ENCODE results near the gene SERAC1. TPM values are rescaled to one million over a fixed set of nuclear protein-coding genes. Genes with fewer than 3 reads are reported as not detected.
A peak's percentile ranks its signal among the peaks of the same experiment; 100 is the strongest.

SERAC1 gene
- polyA plus RNA-seq, 1 of the 3 experiments (the other 2 are of a cell fraction) = 5.6 TPM

- WGBS (ENCODE audit: low lambda C conversion rate) = 76% methylated on average over 3 of the region's 3 CpGs
- CTCF ChIA-PET = no interaction called here
- Histone ChIP-seq H3K4me1 (ENCODE audit: control insufficient read depth in 1 of 2, insufficient read depth in 2 of 2, low read depth in 1 of 2, low read length in 1 of 2) (peaks cover 0 to 13% of the 10 kb centered on the region in 2 experiments; a peak in 1 of 4 replicates), H3F3A (replicated peaks; ENCODE audit: insufficient read depth) (peaks cover 22% of the 10 kb centered on the region), H2AFZ (ENCODE audit: low read depth) (no peak overlapping the region), H3K4me3 (ENCODE audit: low read depth in 2 of 2, low read length in 1 of 2) (no peak overlapping the region), H3K27me3 (ENCODE audit: insufficient read depth) (no peaks in the 10 kb centered on the region), H3K79me2 (ENCODE audit: insufficient read depth) (peaks cover 63% of the 10 kb centered on the region), H3K4me2 (no peak overlapping the region), H3K9me3 (no peaks in the 10 kb centered on the region), H3K9ac (no peak overlapping the region), H3K9me2 (no peaks in the 10 kb centered on the region), H3K27ac (ENCODE audit: low read depth in 2 of 2, low read length in 1 of 2) (peak overlapping the region in 1 of 2 experiments; percentile 47; a peak in 2 of 4 replicates), H3K36me3 (replicated peaks in 1 of 2; ENCODE audit: control insufficient read depth in 1 of 2, insufficient read depth in 2 of 2, low read length in 1 of 2) (peaks cover 5 to 16% of the 10 kb centered on the region in 2 experiments), H4K20me1 (ENCODE audit: insufficient read depth) (no peaks in the 10 kb centered on the region)
- POLR2A ChIA-PET = no interaction called here
- DNase-seq = no peak
- TF ChIP-seq FOSL2 (IDR thresholded peaks at IDR 0.05; ENCODE audit: borderline replicate concordance, low read depth) (peak; percentile 72), TEAD4 (IDR thresholded peaks at IDR 0.05; ENCODE audit: borderline replicate concordance, insufficient read depth) (no peak), NFIC (IDR thresholded peaks at IDR 0.05; ENCODE audit: borderline replicate concordance) (0 out of 2 replicates have a peak, but pooled peaks have one; percentile 23), TCF12 (IDR thresholded peaks at IDR 0.05) (0 out of 2 replicates have a peak, but pooled peaks have one; percentile 8), JUND (IDR thresholded peaks at IDR 0.05) (peak; percentile 43), EP300 (IDR thresholded peaks at IDR 0.05; ENCODE audit: borderline replicate concordance in 1 of 2, low read depth in 1 of 2, low read length in 1 of 2) (no peak)
Measured at GRCh38 chr6:158160932-158161539, 7.0 kb downstream of the SERAC1 start.

DNA sequence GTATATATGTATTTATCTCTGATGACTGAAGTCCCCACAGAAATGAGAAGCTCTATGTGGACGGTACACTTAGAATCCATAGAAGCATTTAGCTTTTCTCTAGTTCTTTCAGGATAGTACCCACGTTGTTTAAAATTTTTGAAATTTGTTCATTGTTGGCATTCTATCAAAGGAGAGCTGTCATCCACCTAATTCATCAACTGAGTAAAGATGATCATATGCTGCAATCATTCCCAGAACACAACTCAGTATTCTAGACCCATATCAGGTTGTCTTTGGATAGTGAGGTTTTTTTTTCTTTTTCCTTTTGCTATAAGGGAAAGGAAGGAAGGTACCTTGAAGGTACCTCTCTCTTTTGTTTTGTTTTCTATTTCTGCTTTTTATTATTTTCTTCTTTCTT is 9.3 kb downstream of the SERAC1 start:
- POLR2A ChIA-PET = no interaction called here
- 77% methylated on average over 2 of the region's 2 CpGs for WGBS (ENCODE audit: low lambda C conversion rate)
- Histone ChIP-seq H3K9me2 (no peaks in the 10 kb centered on the region), H3K9me3 (no peaks in the 10 kb centered on the region), H3K4me3 (ENCODE audit: low read depth in 2 of 2, low read length in 1 of 2) (no peak overlapping the region), H3K4me2 (no peak overlapping the region), H2AFZ (ENCODE audit: low read depth) (no peak overlapping the region), H3K9ac (no peak overlapping the region), H4K20me1 (ENCODE audit: insufficient read depth) (no peaks in the 10 kb centered on the region), H3K27ac (ENCODE audit: low read depth in 2 of 2, low read length in 1 of 2) (no peak overlapping the region), H3K79me2 (ENCODE audit: insufficient read depth) (peaks cover 42% of the 10 kb centered on the region), H3K4me1 (ENCODE audit: control insufficient read depth in 1 of 2, insufficient read depth in 2 of 2, low read depth in 1 of 2, low read length in 1 of 2) (peaks cover 0 to 9% of the 10 kb centered on the region in 2 experiments; a peak in 1 of 4 replicates), H3F3A (replicated peaks; ENCODE audit: insufficient read depth) (peaks cover 22% of the 10 kb centered on the region), H3K36me3 (replicated peaks in 1 of 2; ENCODE audit: control insufficient read depth in 1 of 2, insufficient read depth in 2 of 2, low read length in 1 of 2) (peaks cover 12 to 23% of the 10 kb centered on the region in 2 experiments), H3K27me3 (ENCODE audit: insufficient read depth) (no peaks in the 10 kb centered on the region)
- CTCF ChIA-PET = interaction anchor here (0.6 to 2.1 kb wide), 3 partner anchors 10 to 1539 kb away, joined by 3 to 8 read pairs (median 3); no protein-coding TSS in a partner anchor
- no peak for DNase-seq
- TF ChIP-seq, protein P1, sequence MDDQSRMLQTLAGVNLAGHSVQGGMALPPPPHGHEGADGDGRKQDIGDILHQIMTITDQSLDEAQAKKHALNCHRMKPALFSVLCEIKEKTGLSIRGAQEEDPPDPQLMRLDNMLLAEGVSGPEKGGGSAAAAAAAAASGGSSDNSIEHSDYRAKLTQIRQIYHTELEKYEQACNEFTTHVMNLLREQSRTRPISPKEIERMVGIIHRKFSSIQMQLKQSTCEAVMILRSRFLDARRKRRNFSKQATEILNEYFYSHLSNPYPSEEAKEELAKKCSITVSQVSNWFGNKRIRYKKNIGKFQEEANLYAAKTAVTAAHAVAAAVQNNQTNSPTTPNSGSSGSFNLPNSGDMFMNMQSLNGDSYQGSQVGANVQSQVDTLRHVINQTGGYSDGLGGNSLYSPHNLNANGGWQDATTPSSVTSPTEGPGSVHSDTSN (IDR thresholded peaks at IDR 0.05) = peak; percentile 34; the same call in 1 of the 2 replicates
- no peak for TF ChIP-seq FOXM1 (IDR thresholded peaks at IDR 0.05; ENCODE audit: low read depth)

- Histone ChIP-seq H3K27me3 (ENCODE audit: insufficient read depth) (no peaks in the 10 kb centered on the region), H4K20me1 (ENCODE audit: insufficient read depth) (no peaks in the 10 kb centered on the region), H3K9me2 (no peaks in the 10 kb centered on the region), H3K4me1 (ENCODE audit: control insufficient read depth in 1 of 2, insufficient read depth in 2 of 2, low read depth in 1 of 2, low read length in 1 of 2) (peaks cover 0 to 9% of the 10 kb centered on the region in 2 experiments; a peak in 1 of 4 replicates), H3K9ac (no peak overlapping the region), H3K9me3 (no peaks in the 10 kb centered on the region), H3K36me3 (replicated peaks in 1 of 2; ENCODE audit: control insufficient read depth in 1 of 2, insufficient read depth in 2 of 2, low read length in 1 of 2) (peaks cover 12 to 24% of the 10 kb centered on the region in 2 experiments), H3K4me2 (no peak overlapping the region), H3K79me2 (ENCODE audit: insufficient read depth) (peaks cover 36% of the 10 kb centered on the region; the same call in 1 of the 2 replicates), H3K4me3 (ENCODE audit: low read depth in 2 of 2, low read length in 1 of 2) (no peak overlapping the region), H2AFZ (ENCODE audit: low read depth) (no peak overlapping the region), H3F3A (replicated peaks; ENCODE audit: insufficient read depth) (peaks cover 22% of the 10 kb centered on the region), H3K27ac (ENCODE audit: low read depth in 2 of 2, low read length in 1 of 2) (no peak overlapping the region)
- ChIA-PET CTCF (interaction anchor here (1.4 to 2.1 kb wide), 2 partner anchors 9 to 30 kb away, joined by 3 to 8 read pairs; no protein-coding TSS in a partner anchor), POLR2A (no interaction called here)
- 97% methylated on average over 2 of the region's 2 CpGs for WGBS (ENCODE audit: low lambda C conversion rate)
- DNase-seq = no peak
- TF ChIP-seq CHD2 (IDR thresholded peaks at IDR 0.05; ENCODE audit: low read length, partially characterized antibody) (no peak), ZBTB33 (IDR thresholded peaks at IDR 0.05; ENCODE audit: borderline replicate concordance, low read depth) (no peak), RCOR1 (IDR thresholded peaks at IDR 0.05; ENCODE audit: low read length) (no peak), JUND (IDR thresholded peaks at IDR 0.05) (no peak), EZH2phosphoT487 (IDR thresholded peaks at IDR 0.05; ENCODE audit: borderline replicate concordance, low read depth) (no peak)
- TF ChIP-seq, protein P2, sequence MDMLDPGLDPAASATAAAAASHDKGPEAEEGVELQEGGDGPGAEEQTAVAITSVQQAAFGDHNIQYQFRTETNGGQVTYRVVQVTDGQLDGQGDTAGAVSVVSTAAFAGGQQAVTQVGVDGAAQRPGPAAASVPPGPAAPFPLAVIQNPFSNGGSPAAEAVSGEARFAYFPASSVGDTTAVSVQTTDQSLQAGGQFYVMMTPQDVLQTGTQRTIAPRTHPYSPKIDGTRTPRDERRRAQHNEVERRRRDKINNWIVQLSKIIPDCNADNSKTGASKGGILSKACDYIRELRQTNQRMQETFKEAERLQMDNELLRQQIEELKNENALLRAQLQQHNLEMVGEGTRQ (IDR thresholded peaks at IDR 0.05; ENCODE audit: borderline replicate concordance, low read depth, low read length) = no peak
Measured at GRCh38 chr6:158158123-158158522, 9.9 kb downstream of the SERAC1 start.

Measured in SK-N-SH (cell line).